ENCODE data around the gene C1QTNF2.

C1QTNF2 gene, protein sequence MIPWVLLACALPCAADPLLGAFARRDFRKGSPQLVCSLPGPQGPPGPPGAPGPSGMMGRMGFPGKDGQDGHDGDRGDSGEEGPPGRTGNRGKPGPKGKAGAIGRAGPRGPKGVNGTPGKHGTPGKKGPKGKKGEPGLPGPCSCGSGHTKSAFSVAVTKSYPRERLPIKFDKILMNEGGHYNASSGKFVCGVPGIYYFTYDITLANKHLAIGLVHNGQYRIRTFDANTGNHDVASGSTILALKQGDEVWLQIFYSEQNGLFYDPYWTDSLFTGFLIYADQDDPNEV

DNA sequence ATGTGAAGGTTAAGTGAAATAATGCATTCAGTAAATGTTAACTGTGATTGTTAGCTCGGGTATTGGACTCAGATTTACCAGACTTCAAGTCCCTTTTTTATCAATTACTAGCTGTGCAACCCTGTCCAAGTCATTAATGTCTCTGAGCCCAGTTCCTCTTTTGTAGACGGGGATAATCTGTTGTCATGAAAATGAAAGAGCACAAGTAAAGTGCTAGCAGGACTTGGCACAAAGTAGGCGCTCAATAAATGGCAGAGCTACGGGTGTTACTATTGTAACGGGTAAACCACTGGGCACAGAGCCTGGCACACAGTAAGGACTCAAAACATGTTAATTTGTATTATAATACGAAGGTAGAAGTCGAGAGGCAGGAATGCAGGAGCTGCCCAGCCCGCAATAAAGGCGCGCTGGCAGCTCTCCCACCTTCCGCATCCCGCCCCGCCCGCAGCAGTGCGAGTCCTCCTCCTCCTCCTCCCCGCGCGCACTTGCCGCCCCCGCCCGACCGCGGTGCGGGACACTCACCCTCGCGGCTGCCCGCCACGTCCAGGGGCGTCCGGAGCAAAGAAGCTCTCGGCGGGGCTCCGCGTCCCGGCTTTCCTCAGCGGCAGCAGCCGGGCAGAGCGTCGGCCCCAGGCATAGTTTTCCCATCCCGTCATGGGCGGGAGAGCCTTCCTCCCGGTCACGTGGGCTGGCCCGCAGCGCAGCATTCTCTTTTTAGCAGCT lies at the start of gene C1QTNF2:
C1QTNF2 (minus strand) TSS at position 637 of the 723 bp plus-strand sequence. CDS start 15,615 bp downstream, outside the sequence.
- in situ Hi-C loops (cut with MboI; ENCODE audit: low sequenced_read_pairs), result no loop called here

DNA sequence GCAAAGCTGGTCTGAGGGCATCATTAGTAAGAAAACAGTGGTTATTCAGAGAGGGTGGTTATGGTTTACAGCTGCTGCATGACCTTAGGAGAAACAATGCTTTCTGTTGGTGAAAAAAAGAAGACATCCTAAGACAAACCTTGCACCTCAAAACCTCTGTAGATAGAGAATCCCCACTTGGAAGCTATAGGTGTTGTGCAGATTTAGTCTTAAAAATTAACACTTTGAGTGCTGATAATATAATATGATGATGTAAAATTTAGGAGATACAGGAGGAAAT lies 49.8 kb upstream of the C1QTNF2 start:
- in situ Hi-C loops (cut with MboI; ENCODE audit: low sequenced_read_pairs), result no loop called here

DNA sequence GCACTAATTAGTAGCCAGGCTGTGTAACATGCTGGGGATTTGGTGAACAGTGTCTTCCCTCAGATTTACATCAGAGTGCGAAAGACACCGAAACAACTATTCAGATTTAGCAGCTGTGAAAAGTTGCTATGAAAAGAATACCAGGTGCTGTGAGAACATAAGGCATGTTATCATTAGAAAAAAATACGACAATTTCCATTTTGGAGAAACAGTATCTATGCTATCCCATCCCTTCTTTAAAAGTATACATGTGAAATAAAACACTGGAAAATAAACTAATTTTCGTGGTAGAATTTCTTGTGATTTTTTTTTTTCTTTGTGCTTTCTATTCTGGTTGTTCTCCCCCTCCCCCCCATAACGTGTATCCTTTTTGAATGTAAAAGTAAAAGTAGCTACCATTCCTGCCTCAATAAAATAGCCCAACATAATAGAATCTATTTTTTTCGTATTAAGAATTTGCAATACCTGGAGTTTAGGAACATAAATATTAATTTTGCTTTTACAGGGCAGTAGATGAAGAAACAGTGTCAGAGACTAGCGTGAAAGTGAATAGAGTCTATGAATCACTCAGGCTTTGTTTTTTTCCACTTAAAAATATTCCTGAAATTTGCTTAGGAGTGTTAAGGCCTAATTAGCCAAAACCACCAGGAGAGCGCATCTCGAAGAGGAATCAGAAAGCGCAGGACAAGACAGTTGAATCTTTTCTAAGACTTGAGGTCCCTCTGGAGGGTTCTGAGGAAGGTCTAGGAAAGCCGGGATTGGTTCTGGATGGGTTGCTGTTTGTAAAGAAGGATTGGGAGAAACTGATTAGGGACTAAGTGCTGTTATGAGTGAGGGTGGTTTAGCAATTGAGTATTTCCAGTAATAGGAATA lies 49.3 kb upstream of the C1QTNF2 start:
- in situ Hi-C loops (cut with MboI; ENCODE audit: low sequenced_read_pairs), result no loop called here

DNA sequence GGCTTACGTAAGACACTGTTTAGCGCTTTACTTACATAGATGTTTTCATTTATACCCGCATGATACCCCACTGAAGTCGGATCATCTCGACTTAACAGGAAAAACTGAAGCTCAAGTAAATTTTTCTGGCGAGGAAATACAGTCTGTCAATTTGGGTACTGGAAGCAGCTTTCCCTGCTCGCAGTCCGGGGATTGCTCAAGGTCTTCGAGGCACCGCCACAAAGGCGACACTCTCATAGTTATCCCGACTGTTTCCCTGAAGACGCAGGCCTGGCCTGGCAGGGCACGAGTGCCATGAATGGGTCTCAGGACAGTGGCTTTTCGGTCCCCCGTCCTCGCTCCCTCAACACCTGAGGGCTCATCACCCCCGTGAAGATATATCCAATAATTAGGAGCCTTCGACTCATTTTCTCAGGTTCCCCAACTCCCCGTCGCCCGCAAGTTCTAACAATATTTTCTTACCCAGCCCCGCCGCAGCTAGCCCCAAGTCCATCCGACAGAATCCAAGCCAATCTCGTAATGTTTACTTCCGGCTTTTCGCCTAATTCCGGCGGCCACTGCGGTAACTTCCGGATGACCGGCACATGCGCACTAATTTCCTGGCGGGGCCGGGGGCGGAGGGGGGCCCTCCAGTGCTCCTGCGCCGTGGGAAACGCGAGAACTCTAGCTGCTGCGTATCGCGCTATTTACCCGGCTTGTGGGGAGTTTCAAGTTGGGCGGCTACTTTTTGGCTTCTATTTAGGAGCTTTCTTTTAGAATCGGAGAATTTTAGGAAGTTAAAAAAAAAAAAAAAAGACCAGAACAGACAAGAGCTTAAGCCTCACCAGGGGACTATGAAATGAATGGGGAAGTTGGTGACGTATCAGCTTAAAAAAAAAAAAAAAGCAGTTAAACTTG lies 48.4 kb upstream of the C1QTNF2 start, which contains the start of gene SLU7:
SLU7 (minus strand) TSS at position 521 of the 897 bp plus-strand sequence. CDS start 3,787 bp downstream, outside the sequence.
- in situ Hi-C loops (cut with MboI; ENCODE audit: low sequenced_read_pairs), result no loop called here

DNA sequence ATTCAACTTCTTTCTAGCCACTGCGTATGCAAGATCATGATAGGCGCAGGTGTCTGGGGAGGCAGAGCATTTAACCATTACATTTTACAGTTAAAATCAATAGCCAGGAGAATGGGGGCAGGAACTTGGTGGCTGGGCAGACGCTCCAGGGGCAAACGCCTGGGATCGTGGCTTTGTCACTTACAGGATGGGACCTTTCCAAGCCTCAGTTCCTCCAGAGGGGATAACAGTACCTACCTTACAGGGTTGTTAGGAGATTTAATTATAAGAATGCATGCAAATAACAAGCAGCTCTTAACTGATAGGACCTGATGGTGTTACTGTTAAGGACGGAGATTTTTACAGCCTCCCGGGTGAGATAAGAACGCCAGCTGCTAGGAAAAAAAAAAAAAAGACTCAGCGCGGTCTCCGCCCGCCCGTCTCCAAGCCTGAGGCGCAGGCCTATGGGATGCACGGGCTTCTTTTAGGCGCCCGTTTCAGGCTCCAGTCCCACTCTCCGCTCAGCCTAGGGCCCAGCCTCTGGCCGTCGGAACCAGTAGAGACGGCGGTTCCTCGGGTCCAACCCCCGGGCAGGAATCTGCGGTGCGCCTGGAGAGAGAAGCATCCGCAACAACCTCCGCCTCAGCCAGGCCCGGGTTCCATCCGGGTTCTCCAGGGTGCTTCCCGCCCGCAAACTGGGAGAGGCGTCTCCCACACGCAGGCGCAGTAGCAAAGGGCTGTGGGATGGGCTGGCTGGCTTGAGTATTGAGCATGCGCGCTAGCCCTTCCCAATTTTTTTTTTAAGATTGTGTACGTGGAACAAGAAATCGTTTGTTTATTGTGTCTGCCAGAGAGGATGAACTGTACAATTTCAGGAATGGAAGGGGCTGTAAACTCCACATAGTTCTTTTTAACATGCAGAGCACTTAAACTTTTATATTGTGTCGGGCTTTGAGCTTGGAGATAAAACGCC lies 29.3 kb upstream of the C1QTNF2 start, which contains the start of gene FAM200C:
FAM200C (minus strand) TSS at position 653 of the 952 bp plus-strand sequence. CDS start 4,564 bp downstream, outside the sequence.
- in situ Hi-C loops (cut with MboI; ENCODE audit: low sequenced_read_pairs), result no loop called here

DNA sequence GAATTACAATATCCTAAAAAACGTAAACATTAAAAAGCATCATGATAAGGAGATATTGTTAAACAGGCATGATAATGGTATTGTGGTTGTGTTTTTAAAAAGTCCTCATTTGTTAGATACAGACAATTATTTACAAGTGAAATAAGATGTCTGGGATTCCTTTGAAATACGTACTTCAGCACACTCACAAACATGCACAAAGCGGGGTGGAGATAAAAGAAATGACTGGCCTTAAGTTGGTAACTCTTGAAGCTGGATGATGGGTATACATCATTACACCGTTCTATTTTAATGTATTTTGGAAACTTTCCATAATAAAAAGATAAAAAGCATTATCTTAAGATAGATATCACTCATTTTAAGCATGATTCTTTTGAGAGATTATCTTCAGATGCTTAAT lies 28.4 kb upstream of the C1QTNF2 start:
- in situ Hi-C loops (cut with MboI; ENCODE audit: low sequenced_read_pairs), result no loop called here

DNA sequence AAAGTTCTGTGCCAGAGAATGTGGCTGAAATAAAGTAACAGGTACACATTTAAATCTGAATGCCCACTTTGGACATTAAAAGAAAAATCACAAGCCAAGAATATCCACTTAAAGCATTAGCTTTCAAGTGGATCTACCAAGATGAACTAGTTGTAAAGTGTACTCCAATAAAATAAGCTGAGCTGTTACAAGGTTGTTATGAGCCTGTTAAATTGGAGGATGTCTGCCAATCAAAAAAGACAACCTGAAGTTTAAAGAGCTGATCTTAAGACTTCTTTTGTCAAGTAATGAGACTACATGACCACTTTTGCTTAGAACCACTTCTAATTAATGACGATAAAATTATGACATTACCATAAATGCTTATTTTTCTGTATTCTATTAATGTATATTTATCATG lies 27.1 kb upstream of the C1QTNF2 start:
- in situ Hi-C loops (cut with MboI; ENCODE audit: low sequenced_read_pairs), result no loop called here

DNA sequence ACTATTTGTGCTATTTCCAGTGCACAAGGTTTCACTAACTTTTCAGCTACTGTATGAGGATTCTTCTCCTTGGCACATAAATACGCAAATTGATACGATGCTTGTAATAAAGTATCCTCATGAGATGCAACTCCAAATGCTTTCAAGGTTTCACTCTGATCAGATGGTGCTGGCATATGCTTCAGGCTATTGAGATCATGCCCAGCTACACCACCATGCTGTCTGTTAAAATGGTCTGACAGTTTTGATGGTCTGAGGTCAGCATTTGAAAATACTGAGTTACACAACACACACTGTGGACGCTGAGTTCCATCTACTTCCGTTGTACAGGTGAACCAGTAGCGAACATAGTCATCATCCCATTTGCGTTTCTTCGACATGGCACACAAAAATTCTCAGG lies 24.7 kb upstream of the C1QTNF2 start:
- in situ Hi-C loops (cut with MboI; ENCODE audit: low sequenced_read_pairs), result no loop called here

DNA sequence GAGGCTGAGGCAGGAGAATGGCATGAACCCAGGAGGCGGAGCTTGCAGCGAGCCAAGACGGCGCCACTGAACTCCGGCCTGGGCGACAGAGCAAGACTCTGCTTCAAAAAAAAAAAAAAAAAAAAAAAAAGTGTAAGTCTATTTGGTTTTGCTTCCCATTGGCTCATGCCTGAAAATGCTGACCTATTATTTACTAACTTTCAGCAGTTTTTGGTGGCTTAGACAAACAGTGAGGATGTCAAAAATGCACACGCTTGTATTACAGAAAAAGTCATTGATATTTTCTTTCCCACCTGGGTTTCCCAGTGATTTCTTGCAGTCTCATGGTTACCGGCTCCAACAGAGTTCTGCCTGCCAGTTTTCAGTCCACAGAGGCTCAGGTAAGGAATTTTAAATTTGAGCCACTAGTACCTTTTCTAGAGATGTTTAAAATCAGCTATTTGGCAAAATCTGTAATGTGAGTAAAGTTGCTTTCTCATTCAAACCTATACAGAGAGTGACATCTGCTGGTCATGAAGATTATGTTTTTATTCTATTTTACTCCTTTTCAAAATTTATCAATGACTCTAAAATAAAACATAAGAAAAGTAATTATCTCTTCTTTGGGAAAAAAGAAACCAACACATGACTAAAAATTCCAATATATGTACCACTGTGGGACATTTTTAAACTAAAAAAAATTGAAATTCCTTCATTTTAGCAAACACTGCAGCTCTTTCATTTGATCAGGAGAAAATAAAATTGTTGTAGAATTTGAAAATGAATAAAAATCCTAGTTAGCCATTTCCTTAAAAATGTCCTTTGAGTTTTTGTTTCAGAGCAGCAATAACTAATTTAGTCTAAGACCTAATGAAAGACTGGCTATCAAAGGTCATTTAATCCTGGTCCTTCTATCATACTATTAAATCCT lies 20.6 kb upstream of the C1QTNF2 start:
- in situ Hi-C loops (cut with MboI; ENCODE audit: low sequenced_read_pairs), result no loop called here

DNA sequence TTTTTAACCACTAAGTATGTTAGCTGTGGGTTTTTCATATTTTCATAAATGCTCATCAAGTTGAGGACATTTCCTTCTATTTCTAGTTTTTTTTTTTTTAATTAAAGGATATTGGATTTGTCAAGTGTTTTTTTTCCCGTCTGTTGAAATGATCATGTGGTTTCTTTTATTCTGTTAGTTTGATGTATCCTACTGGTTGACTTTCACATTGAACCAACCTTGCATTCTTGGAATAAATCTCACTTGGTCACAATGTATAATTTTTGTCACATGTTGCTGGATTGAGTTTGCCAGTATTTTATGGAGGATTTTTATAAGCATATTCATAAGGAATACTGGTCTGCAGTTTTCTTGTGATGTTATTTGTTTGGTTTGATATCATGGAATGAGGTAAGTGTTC lies 17.0 kb upstream of the C1QTNF2 start:
- in situ Hi-C loops (cut with MboI; ENCODE audit: low sequenced_read_pairs), result no loop called here

DNA sequence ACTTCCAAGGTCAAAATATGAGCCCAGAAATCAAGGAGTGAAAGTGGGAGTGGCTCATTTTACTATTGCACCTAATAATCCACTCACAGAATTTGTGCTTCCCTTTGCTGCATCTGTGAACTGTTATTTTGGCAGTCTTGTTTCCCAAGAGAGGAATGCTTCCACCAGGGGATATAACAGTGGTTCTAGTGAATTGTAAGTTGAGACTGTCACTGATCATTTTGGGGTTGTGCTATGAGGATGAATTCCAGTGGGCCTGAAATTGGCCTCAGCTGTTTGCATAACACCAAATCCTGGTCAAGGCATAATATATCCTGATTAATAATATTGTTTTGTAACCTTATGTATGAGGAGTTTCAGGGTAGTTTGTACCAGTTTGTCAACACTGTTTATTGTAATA lies 15.1 kb upstream of the C1QTNF2 start:
- in situ Hi-C loops (cut with MboI; ENCODE audit: low sequenced_read_pairs), result no loop called here

DNA sequence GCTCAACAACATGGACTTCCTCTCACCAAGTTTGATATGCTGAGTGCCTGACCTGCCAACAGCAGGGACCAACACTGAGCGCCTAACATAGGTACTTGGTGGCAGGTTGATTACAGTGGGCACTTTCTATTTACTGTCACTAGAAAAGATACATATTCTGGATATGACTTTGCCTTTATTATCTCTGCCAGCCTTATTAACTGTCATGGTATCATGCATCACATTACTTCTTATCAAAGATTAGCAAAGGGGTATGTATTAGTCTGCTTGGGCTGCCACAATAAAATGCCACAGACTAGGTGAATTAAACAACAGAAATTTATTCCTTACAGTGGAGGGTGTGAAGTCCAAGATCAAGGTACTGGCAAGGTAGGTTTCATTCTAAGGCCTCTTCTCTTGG lies 14.3 kb upstream of the C1QTNF2 start:
- in situ Hi-C loops (cut with MboI; ENCODE audit: low sequenced_read_pairs), result no loop called here

DNA sequence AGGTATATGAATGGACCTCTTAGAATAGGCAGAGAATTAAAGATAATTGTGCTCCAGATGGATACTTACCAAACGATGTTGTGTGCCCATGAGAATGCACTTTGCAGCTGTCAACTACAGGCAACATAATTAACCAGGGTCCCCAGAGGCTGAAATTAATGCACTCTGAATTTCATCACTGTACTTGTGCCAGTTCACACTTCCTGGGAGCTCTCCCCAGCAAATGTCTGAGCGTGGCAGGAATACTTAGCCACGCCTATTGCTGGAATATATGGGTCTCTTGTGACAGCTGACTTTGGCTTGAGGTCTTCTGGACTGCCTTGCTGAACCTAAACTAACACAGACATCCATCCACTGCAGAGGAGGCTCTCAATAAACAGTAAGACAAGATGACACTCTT lies 11.9 kb upstream of the C1QTNF2 start:
- in situ Hi-C loops (cut with MboI; ENCODE audit: low sequenced_read_pairs), result no loop called here

DNA sequence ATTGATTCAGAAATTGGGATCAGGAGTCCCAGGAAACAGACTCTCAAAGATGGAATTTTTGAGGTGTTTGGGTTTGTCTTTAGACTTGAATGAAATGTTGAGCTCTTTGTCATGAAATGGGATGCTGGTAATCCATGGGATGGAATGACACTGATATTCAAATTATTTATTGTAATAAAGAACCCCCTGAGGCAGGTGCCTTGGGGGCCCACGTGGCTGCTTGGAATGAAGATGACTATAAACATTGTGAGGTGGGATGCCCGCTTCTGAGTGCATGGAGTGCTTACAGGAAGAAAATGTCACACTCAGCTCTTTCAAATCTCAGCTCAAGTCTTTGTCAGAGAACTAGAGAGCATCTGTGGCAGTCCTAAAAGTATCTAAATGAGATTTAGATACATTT lies 9.6 kb upstream of the C1QTNF2 start:
- in situ Hi-C loops (cut with MboI; ENCODE audit: low sequenced_read_pairs), result no loop called here

DNA sequence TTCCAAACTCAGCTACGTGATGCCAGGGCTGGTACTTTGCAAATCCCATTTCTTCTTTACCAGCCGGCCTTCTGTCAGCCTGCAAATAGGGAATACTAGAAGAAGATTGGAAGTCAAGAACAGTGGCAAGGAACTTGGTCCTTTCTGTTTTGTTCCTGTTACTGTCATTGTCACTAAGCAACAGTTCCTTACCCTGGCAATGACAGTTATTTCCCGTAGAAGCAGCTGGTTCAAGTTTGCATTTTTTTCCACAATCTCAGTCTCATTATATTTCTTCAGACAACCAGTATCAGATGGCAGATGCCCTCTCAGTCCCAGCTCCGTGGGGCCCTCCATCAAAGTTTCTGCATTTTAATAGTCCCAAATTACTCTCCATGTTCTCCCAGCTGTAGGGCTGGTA lies 9.1 kb upstream of the C1QTNF2 start:
- in situ Hi-C loops (cut with MboI; ENCODE audit: low sequenced_read_pairs), result no loop called here

DNA sequence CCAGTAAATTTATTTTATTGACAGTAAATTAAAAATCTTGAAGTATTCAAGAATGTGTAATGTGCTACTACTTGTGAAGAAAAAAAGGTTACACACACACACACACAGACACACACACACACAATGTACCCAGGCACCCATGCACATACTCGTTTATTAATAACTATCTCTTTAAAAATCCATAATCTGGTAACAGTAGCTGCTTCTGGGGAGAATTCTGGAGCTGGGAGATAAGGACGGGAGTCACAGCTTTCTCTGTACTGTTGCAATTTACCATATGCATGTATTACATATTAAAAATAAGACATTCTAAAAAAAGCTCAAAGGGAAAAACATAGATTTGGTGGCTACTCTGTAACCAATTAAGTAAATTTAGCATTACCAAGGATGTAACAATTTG lies 7.9 kb upstream of the C1QTNF2 start:
- in situ Hi-C loops (cut with MboI; ENCODE audit: low sequenced_read_pairs), result no loop called here

DNA sequence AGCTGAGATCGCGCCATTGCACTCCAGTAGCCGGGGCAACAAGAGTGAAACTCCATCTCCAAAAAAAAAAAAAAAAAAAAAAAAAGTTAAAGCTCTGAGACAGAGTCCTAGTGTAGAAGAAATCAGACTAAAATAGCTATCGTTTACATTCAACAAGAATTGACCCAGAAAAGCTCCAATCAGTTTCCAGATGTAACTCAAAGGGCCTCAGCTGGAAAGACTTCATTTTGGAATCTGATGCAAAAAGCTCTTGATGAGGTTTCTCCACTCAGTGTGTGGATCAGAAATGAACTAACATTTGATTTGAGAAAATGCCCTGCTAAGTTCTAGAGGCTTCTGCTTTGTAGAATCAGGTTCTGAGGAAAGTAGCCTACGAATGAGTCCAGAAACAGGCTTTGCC lies 7.2 kb upstream of the C1QTNF2 start:
- in situ Hi-C loops (cut with MboI; ENCODE audit: low sequenced_read_pairs), result no loop called here

DNA sequence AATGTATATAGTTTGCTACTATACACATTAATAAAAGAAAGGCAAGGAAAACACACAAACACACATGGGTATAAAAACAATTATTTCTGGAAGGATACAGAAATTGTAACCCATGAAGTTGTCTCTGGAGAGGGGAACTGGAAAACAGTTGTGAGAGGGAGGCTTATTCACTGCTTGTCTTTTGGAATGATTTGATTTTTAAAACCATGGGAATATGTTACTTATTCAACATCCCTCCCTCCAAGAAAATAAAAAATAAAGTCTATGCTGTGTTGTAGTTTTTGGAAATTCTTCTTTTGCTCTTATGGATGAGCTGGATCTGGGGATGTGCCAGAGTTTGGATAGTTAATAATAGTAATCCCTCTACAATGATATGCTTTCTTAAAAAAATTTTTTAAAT lies 6.0 kb upstream of the C1QTNF2 start:
- in situ Hi-C loops (cut with MboI; ENCODE audit: low sequenced_read_pairs), result no loop called here

Data from HL-60/S4 (cell line).